Cardiac muscle cell (in vitro differentiated cells and primary cell): ENCODE results near the gene SPATA33. TPM values are rescaled to one million over a fixed set of nuclear protein-coding genes. Genes with fewer than 3 reads are reported as not detected.

Experiments
- DNase-seq, 2 donors: peaks; one replicate each; pipeline versions ENCODE4 v3.0.0 to v3.0.0-alpha.2; 2010 to 2017; ENCODE audit warnings: low read depth in 1 of 2, low spot score in 1 of 2
- H3K27ac ChIP-seq: fragments of 200-600 bp; sonication (generic); 2 replicates; pipeline ENCODE4 v1.5.1; 2016
- H3K27me3 ChIP-seq: fragments of 200-600 bp; sonication (generic); 2 replicates; pipeline ENCODE4 v1.6.0; 2016; ENCODE audit warnings: control low read depth
- H3K36me3 ChIP-seq: fragments of 200-600 bp; sonication (generic); 2 replicates; pipeline ENCODE4 v1.5.1; 2016; ENCODE audit warnings: control low read depth
- H3K4me1 ChIP-seq: fragments of 200-600 bp; sonication (generic); 2 replicates; pipeline ENCODE4 v1.8.1; 2017; ENCODE audit warnings: low read depth, mild to moderate bottlenecking, mixed run types
- H3K4me3 ChIP-seq: fragments of 200-600 bp; sonication (generic); 2 replicates; pipeline ENCODE4 v1.5.1; 2016; ENCODE audit warnings: mild to moderate bottlenecking
- H3K9me3 ChIP-seq: fragments of 200-600 bp; sonication (generic); 2 replicates; pipeline ENCODE4 v1.5.1; 2017; ENCODE audit warnings: low read depth, mild to moderate bottlenecking, control low read depth
- CTCF ChIP-seq: IDR thresholded peaks from 2 replicates; pipeline ENCODE4 v1.5.1; 2012; ENCODE audit warnings: low read depth, mild to moderate bottlenecking, low read length
- polyA plus RNA-seq: library from polyadenylated mRNA; unstranded; fragments of >200 nt; fragmentation: Nextera tagmentation; extraction: Ambion mirVana; gene quantifications from 2 replicates; pipeline ENCODE4 v1.2.1, GENCODE V29; 2016
- total RNA-seq: library from RNA; depleted of rRNA; stranded (reverse); fragments of >200 nt; gene quantifications from 2 replicates; pipeline ENCODE4 v1.2.3, GENCODE V29; 2016

Gene SPATA33
- 8.3 and 12.6 TPM in 2 replicates for total RNA-seq
- polyA plus RNA-seq: 13.2 and 13.5 TPM in 2 replicates

DNA sequence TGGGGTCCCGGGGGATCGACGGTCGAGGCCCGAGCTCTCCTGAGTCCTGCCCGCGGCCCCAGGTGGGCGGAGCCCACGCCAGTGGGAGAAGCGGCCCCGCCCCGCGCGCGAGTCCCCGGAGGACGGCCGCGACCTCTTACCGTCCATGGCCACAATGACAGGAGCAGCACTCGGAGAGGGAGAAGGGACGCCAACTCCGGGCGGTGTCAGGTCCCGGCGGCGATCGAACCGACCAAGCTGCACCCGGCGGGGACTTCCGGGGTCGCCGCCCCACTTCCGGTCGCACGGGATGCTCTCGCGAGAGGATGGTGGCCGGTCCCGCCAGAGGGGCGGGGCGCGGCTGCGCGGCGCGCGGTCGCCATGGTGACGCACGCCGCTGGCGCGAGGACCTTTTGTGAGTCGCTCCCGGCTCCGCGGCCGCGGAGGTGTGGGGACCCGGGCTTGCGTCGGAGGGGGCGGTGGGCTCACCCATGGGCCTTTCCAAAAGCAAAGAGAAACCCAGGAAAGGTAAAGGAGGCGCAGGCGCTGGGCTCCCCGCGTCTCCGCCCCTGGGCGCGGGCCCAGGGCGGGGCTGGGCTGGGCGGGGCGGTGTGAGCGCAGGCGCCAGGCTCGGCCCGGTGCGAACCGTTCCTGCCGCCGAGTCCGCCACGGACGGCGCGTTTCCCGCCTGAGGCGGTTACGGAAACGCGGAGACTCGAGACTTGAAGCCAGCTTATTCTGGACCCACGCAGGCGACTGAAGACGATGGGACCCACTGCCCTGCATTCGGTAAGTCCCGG is at the start of gene SPATA33, which contains the start of gene CHMP1A:
Gene SPATA33 (plus strand): TSS at position 395 of the 779 bp plus-strand sequence. CDS start 76 bp downstream, at position 471.
Gene CHMP1A (minus strand): TSS at position 267 of the 779 bp plus-strand sequence. CDS start 120 bp downstream, at position 147.
- Histone ChIP-seq H3K36me3 (peaks cover 3% of the 10 kb centered on the region), H3K4me1 (peaks cover 4% of the 10 kb centered on the region), H3K27me3 (no peaks in the 10 kb centered on the region), H3K9me3 (no peaks in the 10 kb centered on the region), H3K4me3 (peak within 1 kb of the TSS; percentile 90), H3K27ac (peak within 1 kb of the TSS; percentile 24)
- peak; percentile 89 to 93 for DNase-seq
- TF ChIP-seq CTCF: no peak

- no peak for TF ChIP-seq CTCF
- Histone ChIP-seq H3K4me1 (no peaks in the 10 kb centered on the region), H3K9me3 (no peaks in the 10 kb centered on the region), H3K27ac (no peak overlapping the region), H3K27me3 (no peaks in the 10 kb centered on the region), H3K4me3 (no peak overlapping the region), H3K36me3 (no peaks in the 10 kb centered on the region)
- no peak for DNase-seq
Observed at GRCh38 chr16:89607937-89608740, 49.5 kb upstream of the SPATA33 start.

DNA sequence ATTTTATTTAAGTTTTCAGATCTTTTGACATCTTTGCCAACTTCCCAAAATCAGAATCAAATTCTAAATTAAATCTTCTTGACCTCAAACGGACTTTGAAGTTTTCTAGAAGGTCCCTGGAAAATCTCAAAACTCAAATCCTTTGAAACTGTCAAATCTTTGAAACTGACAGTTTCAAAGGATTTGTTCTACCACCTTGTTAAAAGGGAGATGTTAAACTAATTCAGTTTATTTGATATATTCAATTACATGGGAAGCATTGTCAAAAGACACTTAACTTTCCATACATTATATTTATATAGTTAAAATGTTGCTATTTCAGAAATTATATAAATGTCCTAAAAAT is 47.6 kb upstream of the SPATA33 start:
- H3K9me3 ChIP-seq: no peaks in the 10 kb centered on the region
- DNase-seq: no peak
- no peaks in the 10 kb centered on the region for H3K36me3 ChIP-seq
- H3K27me3 ChIP-seq: no peaks in the 10 kb centered on the region
- TF ChIP-seq CTCF: no peak
- no peak overlapping the region for H3K27ac ChIP-seq
- H3K4me3 ChIP-seq: no peak overlapping the region
- no peaks in the 10 kb centered on the region for H3K4me1 ChIP-seq

GRCh38 chr16:89612415-89613166 is 45.0 kb upstream of the SPATA33 start:
- no peaks in the 10 kb centered on the region for H3K27me3 ChIP-seq
- no peak overlapping the region for H3K27ac ChIP-seq

More at GRCh38 chr16:89612415-89613166, 45.0 kb upstream of the SPATA33 start:
- H3K4me1 ChIP-seq: no peaks in the 10 kb centered on the region
- H3K36me3 ChIP-seq: no peaks in the 10 kb centered on the region
- H3K9me3 ChIP-seq: no peaks in the 10 kb centered on the region
- no peak overlapping the region for H3K4me3 ChIP-seq
- no peak for DNase-seq
- no peak for TF ChIP-seq CTCF
